NOMO-1 treated with DMSO at 0.1 percent for 48 hours (cell line): ENCODE measurements around the gene HIRIP3.

Experiments
- DNase-seq: peaks from one replicate; lab custom pipeline; 2025; ENCODE audit not compliant: unreplicated experiment; lab: John Stamatoyannopoulos, UW

HIRIP3 gene

GRCh38 chr16:30000735-30001631, 5.6 kb upstream of the HIRIP3 start:
- no peak for DNase-seq

- no peak for DNase-seq
Observed at GRCh38 chr16:29999605-30000004, 4.2 kb upstream of the HIRIP3 start.

GRCh38 chr16:29996766-29997250, 1.4 kb upstream of the HIRIP3 start:
- no peak for DNase-seq

GRCh38 chr16:29995911-29996765, 721 bp upstream of the HIRIP3 start, which contains the start of gene INO80E:
TSS of gene INO80E (plus strand) at chr16:29996241. CDS start at chr16:29996311, 70 bp downstream.
- DNase-seq, result peak; percentile 95

- DNase-seq, result no peak
Observed at GRCh38 chr16:29994600-29995323, 655 bp downstream of the HIRIP3 start.

- DNase-seq, result no peak
Observed at GRCh38 chr16:29993903-29994599, 1.4 kb downstream of the HIRIP3 start.

GRCh38 chr16:29993191-29993902, 2.1 kb downstream of the HIRIP3 start:
- no peak for DNase-seq

GRCh38 chr16:29992344-29992967, 3.0 kb downstream of the HIRIP3 start:
- DNase-seq, result no peak

- DNase-seq, result no peak
Observed at GRCh38 chr16:29991571-29991904, 3.9 kb downstream of the HIRIP3 start.

- no peak for DNase-seq
Observed at GRCh38 chr16:29990883-29991570, 4.4 kb downstream of the HIRIP3 start.

GRCh38 chr16:29990034-29990433, 5.4 kb downstream of the HIRIP3 start:
- DNase-seq, result no peak

- no peak for DNase-seq
Observed at GRCh38 chr16:29989111-29989858, 6.1 kb downstream of the HIRIP3 start.

- DNase-seq, result no peak
Observed at GRCh38 chr16:29988346-29989075, 6.9 kb downstream of the HIRIP3 start.

- no peak for DNase-seq
Observed at GRCh38 chr16:29987371-29988085, 7.9 kb downstream of the HIRIP3 start.

GRCh38 chr16:29986931-29987330, 8.5 kb downstream of the HIRIP3 start:
- no peak for DNase-seq

GRCh38 chr16:29986231-29986630, 9.2 kb downstream of the HIRIP3 start:
- no peak for DNase-seq

- DNase-seq, result no peak
Observed at GRCh38 chr16:29985271-29985811, 10.1 kb downstream of the HIRIP3 start.
